Activated CD4-positive, alpha-beta T cell treated with anti-CD3 and anti-CD28 coated beads for 4 hours (primary cell): ENCODE data around the gene RABGEF1.
"Not testable (repeated sequence)": the region's sequence is repeated elsewhere in the genome, so short reads cannot be mapped to it uniquely, and the experiment has no call there.

Experiments used
- DNase-seq, 2 donors: peaks; one replicate each; pipeline ENCODE4 v3.0.0-alpha.2; 2020

Gene RABGEF1

GRCh38 chr7:66767486-66767885, 27.0 kb downstream of the RABGEF1 start:
- not testable (repeated sequence) for DNase-seq

GRCh38 chr7:66768865-66769832, 28.6 kb downstream of the RABGEF1 start:
- DNase-seq: no peak

- DNase-seq: no peak
Observed at GRCh38 chr7:66769833-66770512, 29.4 kb downstream of the RABGEF1 start.

- DNase-seq: no peak
Observed at GRCh38 chr7:66771795-66772194, 31.3 kb downstream of the RABGEF1 start.

GRCh38 chr7:66773744-66774143, 33.2 kb downstream of the RABGEF1 start:
- DNase-seq: not testable (repeated sequence)

- not testable (repeated sequence) for DNase-seq
Observed at GRCh38 chr7:66776383-66776782, 35.9 kb downstream of the RABGEF1 start.

- no peak for DNase-seq
Observed at GRCh38 chr7:66776800-66777442, 36.4 kb downstream of the RABGEF1 start.

GRCh38 chr7:66778201-66778600, 37.7 kb downstream of the RABGEF1 start:
- DNase-seq: no peak

GRCh38 chr7:66779669-66780409, 39.3 kb downstream of the RABGEF1 start:
- DNase-seq: no peak

GRCh38 chr7:66781408-66782090, 41.0 kb downstream of the RABGEF1 start:
- no peak for DNase-seq

- not testable (repeated sequence) for DNase-seq
Observed at GRCh38 chr7:66782875-66783274, 42.3 kb downstream of the RABGEF1 start.

GRCh38 chr7:66783887-66784595, 43.5 kb downstream of the RABGEF1 start:
- DNase-seq: not testable (repeated sequence)

- DNase-seq: no peak
Observed at GRCh38 chr7:66790196-66790595, 49.7 kb downstream of the RABGEF1 start.

- DNase-seq: no peak
Observed at GRCh38 chr7:66790725-66791124, 50.2 kb downstream of the RABGEF1 start.

- DNase-seq: no peak
Observed at GRCh38 chr7:66800591-66800990, 60.1 kb downstream of the RABGEF1 start.

- DNase-seq: no peak
Observed at GRCh38 chr7:66804001-66804400, 63.5 kb downstream of the RABGEF1 start.

GRCh38 chr7:66807736-66808135, 67.2 kb downstream of the RABGEF1 start:
- no peak for DNase-seq

GRCh38 chr7:66810716-66811115, 70.2 kb downstream of the RABGEF1 start:
- no peak for DNase-seq

GRCh38 chr7:66815186-66815875, 74.8 kb downstream of the RABGEF1 start:
- not testable (repeated sequence) for DNase-seq

GRCh38 chr7:66815951-66816350, 75.4 kb downstream of the RABGEF1 start:
- DNase-seq: no peak

GRCh38 chr7:66816658-66817057, 76.1 kb downstream of the RABGEF1 start:
- DNase-seq: not testable (repeated sequence)
